Colon (tissue), 2 donors: Measurements from ENCODE around the gene ERVW-1.
"Not testable (repeated sequence)": the region's sequence is repeated elsewhere in the genome, so short reads cannot be mapped to it uniquely, and the experiment has no call there.

Experiments used
- FAIRE-seq: peaks from 2 replicates; lab custom pipeline; 2012; peaks lifted over from hg19 to GRCh38; lab: Jason Lieb, UNC
- donor health status: control.
- donor health status: control.

The ERVW-1 gene

DNA sequence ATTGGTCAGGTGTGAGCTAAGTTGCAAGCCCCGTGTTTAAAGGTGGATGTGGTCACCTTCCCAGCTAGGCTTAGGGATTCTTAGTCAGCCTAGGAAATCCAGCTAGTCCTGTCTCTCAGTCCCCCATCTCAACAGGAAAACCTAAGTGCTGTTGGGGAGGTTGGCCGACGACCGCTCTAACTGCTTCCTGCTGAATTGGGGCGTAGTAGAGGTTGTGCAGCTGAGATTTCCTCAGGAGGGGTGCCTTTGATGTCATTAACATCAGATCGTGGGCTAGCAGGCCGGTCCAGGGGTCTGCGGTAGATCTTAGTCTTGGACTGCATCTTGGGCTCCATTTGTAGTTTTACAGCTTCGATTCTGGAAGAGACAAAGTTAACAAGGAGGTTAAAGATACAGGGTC, 9.2 kb downstream of the ERVW-1 start:
- not testable (repeated sequence) for FAIRE-seq

DNA sequence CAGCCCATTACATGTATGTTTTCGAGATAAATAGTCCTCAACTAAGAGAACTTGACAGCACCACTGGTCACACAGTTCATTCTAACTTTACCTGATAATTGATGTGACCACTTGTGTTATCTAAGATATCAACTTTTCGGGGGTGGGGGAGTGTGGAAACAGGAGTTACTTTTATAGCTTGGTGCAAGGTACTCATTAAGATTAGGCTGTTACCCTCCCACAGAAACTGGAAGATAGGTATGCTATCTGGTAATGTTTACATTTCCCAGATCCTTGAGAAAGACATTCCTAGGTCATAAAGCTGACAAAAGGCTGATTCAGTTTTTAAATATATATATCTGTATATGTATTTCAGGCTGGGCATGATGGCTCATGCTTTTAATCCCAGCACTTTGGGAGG, 11.1 kb downstream of the ERVW-1 start:
- FAIRE-seq, result no peak

DNA sequence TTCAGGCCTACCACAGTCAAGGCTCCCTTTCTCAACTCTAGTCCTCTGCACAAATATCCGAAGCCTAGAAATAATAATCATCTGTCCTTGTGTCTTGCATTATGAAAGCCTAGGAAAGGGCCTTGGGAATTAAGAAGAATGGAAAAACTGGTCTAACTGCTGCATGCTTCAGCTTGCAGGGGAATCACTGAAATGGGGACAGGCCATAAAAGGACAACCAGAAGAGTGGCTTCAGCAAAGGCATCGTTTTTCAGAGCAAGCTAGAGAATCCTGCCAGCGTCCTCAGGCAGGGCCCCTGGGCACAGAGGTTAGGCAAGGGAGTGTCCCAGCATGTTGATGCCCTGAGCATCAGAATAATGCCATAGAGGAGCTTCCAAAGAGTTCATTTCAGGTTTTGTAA, 13.2 kb downstream of the ERVW-1 start:
- no peak for FAIRE-seq

DNA sequence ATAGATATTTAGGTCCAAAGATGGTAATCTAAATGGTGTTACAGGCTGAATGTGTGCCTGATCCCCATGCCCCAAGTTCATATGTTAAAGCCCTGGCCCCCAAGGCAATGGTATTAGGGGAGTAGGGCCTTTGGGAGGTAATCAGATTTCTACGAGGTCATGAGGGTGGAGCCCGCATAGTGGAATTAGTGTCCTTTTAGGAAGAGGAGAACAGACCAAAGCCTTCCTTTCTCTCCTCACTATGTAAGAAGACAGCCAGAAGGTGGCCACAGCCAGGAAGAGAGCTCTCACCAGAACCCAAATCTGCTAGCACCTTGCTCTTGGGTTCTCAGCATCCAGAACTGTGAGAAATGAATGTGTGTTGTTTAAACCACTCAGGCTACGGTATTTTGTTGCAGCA, 15.2 kb downstream of the ERVW-1 start:
- FAIRE-seq, result no peak

DNA sequence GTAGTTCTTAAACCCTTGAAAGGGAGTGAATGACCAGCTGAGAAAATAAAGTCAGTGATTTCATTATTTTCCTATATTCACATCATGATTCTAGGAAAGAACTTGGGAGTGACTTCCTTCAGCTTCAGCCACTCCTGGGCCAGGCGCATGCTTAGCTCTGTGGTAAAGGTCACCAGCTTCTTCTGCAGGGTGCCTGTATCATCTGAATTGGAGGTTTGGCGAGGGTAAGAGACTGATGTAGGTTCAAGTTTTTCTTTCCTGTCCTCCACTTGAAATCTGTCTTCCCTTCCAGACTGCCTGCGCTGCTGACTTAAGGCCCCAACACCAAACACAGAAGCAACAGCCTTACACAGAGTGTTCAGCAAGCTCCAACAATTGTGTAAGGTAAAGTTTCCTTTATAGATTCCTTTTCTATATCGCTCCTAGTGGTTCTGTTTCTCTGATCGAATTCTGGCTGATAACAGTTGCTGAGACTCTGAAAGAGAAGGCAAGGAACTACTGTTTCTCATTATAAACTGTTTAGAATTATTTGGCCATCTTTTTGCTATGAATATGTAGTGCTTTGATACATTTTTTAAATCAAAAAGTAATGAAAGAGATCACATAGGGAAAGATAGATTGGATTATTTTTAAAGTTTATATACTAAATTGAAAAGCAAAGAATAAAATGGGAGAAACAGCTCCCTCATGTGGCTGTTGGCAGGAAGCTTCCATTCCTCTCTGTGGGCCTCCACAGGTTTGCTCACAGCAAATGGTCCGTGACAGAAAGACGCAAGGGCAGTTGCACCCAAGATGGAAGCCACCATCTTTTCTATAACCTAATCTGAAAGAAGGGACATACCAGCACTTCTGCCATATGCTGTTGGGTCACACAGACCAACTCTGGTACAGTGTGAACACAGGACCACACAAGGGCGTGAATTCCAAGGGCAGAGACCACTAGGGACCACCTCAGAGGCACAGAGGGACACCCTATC, 16.4 kb downstream of the ERVW-1 start:
- FAIRE-seq, result no peak

- no peak for FAIRE-seq
Measured at GRCh38 chr7:92460510-92460909, 17.2 kb downstream of the ERVW-1 start.

- no peak for FAIRE-seq
Measured at GRCh38 chr7:92460109-92460508, 17.6 kb downstream of the ERVW-1 start.

- no peak for FAIRE-seq
Measured at GRCh38 chr7:92456236-92456635, 21.5 kb downstream of the ERVW-1 start.

GRCh38 chr7:92451645-92452044, 26.1 kb downstream of the ERVW-1 start:
- no peak for FAIRE-seq

DNA sequence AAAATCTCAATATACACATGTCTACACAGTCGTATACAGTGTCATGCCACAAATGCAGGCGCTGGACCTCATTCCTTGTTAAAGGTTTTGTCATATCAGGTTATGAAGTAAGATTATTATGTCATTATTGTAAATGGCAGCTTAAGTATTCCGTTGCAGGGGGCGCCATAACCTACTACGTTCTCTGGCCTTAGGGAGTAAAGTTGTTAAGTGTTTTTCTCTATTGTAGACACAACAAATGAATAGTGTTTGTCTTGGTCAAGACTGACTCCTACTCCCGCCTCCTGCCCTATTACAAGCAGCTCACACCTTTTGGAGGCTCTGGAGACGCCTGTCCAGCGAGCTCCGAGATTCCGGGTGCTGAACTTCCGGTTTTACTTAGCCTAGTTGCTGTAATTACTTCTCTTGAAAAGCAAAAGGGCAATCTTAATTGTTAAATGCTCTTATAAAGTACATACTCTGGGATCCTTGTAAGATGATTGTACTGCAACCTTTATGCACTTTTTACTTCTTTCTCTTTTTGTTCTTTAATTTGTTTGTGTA, 29.5 kb downstream of the ERVW-1 start:
- no peak for FAIRE-seq

DNA sequence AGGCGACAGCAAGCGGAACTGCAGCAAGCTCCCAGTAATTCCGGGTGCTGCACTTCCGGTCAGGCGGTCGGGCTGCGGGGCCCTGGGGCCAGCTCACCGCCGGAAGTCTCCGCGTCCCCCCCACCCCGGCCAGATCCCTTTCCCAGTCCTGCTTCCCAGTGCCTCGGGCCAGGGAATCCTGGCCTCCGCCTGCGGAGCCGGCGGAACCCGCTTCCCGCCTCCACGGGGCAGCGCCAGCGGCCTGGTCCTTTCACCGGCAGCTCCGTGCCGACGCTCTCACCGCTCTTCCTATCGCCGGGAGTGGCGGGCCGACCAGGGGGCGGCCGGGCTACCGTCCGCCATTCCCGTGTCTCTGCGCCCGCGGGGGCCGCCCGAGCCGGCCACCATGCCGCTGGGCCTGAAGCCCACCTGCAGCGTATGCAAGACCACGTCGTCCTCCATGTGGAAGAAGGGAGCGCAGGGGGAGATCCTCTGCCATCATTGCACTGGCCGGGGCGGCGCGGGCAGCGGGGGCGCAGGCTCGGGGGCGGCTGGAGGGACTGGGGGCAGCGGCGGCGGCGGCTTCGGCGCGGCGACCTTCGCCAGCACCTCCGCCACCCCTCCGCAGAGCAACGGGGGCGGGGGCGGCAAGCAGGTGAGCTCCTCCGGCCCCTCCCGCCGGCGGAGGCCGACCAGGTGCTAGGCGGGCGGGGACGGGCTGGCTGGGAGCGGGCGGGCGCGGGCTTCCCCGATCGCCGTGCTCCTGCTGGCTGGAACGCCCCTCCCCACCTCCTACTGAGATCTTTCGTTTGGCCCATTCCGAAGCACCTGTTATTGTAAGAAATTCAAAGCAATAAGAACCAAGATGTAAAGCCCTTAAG, 30.2 kb downstream of the ERVW-1 start, which contains the start of gene GATAD1:
TSS of gene GATAD1 (plus strand) at position 138 of the 860 bp plus-strand sequence. CDS start at position 386, 248 bp downstream.
- no peak for FAIRE-seq

DNA sequence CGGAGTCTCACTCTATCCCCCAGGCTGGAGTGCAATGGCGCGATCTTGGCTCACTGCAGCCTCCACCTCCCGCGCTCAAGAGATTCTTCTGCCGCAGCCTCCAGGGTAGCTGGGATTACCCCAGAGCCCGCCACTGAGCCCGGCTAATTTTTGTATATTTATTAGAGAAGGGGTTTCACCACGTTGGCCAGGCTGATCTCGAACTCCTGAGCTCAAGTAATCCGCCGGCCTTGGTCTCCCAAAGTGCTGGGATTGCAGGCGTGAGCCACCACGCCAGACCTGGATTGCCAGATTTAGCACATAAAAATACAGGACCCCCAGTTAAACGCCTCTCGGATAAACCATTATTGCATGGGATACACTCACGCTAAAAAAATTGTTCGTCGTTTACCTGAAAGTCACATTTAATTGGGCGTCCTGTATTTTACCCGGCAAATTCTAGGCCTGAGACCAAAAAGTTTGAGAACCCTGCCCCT, 30.8 kb downstream of the ERVW-1 start:
- FAIRE-seq, result no peak

- not testable (repeated sequence) for FAIRE-seq
Measured at GRCh38 chr7:92442720-92443119, 35.0 kb downstream of the ERVW-1 start.

- FAIRE-seq, result no peak
Measured at GRCh38 chr7:92437956-92438491, 39.7 kb downstream of the ERVW-1 start.

GRCh38 chr7:92436612-92437445, 40.9 kb downstream of the ERVW-1 start:
- no peak for FAIRE-seq

- FAIRE-seq, result no peak
Measured at GRCh38 chr7:92435542-92435941, 42.2 kb downstream of the ERVW-1 start.

- no peak for FAIRE-seq
Measured at GRCh38 chr7:92433019-92433418, 44.7 kb downstream of the ERVW-1 start.

DNA sequence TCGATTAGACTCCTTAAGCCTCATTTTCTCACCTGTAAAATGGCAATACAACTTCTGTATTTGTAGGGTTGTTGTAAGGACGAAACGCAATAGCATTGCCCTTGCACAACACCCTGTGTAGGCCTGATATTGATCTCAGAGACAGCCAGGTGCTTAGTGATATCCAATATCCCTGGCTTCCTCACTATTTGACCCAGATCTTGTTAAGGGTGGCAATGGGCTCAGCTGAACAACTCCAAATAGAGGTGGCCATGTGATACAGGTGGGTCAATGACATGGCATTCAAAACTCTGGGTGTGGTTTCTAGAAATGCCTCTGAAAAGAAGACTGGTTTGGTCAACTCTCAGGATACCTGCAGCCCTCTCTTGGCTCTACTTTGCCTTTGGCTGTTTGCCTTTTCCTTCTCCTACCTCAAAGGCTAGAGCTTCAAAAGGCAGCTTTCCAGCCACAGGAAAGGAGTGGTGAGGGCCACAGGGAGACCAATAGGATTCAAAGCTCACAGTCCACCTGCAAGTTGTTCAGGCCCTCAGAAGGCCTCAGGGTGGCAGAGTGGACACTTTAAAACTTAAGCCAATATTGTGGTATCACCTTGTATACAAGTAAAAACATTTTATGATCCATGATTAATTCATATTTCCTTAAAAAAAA, 45.3 kb downstream of the ERVW-1 start:
- no peak for FAIRE-seq

- FAIRE-seq, result no peak
Measured at GRCh38 chr7:92427193-92427592, 50.6 kb downstream of the ERVW-1 start.

- FAIRE-seq, result no peak
Measured at GRCh38 chr7:92425311-92425947, 52.3 kb downstream of the ERVW-1 start.
